Stimulated activated CD8-positive, alpha-beta memory T cell treated with anti-CD3 and anti-CD28 coated beads, Interleukin-7, amount 100 ng/mL, for 24 hours (primary cell): Measurements from ENCODE around the gene MRPL19.

Experiments used
- DNase-seq: peaks from one replicate; pipeline ENCODE4 v3.0.0-alpha.2; 2020; ENCODE audit warnings: low read depth

Gene MRPL19

GRCh38 chr2:75646583-75647425 is at the start of gene MRPL19:
MRPL19 (plus strand) TSS chr2:75646783; CDS start chr2:75646808, 25 bp downstream.
- peak; percentile 48 for DNase-seq

DNA sequence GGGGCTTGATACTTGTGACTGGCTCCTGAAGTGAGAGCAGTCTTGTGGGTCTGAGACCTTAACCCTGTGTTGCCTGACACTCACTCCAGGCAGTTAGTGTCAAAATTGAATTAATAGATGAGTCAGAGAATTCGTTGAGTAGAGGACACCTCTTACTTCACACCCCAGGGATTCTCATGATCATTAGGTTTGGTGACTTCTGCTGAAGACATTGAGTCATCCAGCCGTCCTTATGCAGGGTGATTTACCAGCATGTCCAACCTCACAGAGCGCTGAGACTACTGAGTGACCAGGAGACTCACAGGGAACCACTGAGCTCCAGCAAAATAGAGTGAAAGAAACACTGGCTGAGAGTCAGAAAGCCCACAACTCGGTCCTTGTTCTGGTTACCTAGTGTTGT is 49.8 kb upstream of the MRPL19 start:
- DNase-seq, result no peak

DNA sequence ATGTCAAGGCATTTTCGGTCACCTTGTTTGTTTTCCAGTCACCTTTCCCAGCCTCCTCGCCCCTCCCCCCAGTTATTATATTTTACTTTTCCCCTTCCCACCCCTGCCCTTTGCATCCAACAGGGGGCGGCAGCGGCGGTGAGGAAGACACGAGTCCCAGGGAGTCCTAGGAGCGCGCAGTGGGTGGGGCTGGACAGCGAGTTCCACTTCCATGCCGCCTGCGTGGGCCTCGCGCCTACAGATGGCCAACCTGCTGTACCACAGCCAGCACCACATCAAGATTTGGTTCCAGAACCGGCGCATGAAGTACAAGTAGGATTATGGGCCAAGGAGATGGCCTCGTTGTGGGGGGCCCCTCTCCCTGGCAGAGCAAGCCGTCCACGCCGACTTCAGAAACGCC is 48.6 kb upstream of the MRPL19 start:
- no peak for DNase-seq

- DNase-seq, result no peak
Measured at GRCh38 chr2:75598589-75599155, 47.9 kb upstream of the MRPL19 start.

DNA sequence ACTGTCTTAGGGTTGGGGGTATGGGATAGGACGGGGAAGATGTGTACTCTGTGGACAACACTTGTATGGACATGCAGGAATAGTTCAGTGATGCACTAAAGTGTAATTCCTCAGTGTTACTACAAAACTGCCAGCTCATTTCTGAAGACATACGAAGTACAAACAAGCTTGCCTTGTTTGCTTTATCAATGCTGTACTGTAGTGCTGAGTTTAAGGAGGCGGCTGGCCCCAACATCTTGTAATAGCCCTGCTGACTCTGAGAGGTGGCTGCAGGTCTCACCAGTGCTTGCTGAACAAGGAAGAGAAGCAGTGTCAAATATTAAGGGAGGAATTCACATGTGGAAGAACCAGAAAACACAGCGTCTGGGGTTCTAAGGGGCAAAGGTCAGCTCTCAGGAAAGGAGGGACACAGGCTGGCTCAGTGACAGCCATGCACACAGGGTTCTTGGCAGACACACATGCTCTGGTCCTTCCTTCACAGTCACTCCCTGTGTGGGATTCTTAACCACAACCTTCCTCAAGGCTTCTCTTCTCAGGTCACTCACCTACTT is 46.0 kb upstream of the MRPL19 start:
- no peak for DNase-seq

DNA sequence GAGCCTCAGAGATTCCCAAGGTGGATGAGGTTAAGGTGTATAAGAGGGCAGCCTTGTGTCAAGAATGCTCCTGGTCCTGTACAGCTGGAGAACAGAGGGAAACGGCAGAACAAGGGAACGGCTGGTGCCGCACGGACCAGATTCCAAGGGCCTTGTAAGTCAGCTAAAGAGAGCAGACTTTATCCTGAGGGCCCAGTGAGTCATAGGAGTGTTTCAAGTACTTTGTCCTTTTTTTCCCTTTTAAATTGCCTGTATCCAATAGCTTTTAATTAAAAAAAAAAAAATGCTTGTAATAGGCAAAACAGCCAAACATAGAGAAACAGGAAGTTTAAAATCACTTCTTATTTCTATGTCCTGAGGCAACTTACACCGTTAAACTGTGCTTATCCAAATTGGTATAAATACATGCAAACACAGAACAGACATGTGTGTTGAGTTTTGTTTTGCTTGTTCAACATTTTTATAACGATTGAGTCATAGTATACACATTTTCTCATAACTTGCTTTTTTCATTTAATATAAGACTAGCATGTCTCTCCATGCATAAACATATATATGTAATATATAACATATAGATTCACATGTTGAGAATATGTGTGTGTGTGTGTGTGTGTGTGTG is 43.8 kb upstream of the MRPL19 start:
- no peak for DNase-seq

- no peak for DNase-seq
Measured at GRCh38 chr2:75603477-75603876, 43.1 kb upstream of the MRPL19 start.

DNA sequence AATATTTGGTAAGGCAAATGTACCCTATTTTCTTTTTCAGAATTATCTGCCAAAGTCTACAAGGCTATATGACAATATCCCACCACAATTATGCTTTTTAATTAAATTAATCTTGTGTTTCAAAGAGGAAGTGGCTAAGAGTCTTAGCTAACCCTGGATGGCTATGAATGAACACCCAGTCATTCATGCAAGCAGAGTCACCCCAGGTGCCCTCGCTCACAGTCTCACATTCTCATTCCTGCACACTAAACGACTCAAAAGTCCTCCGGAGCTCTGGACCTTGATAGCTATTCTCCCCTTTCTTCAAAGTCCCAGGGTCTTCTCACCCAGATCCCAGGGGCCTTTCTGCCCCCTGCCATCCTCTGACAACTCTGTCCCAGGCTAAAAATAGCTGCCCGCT is 42.1 kb upstream of the MRPL19 start:
- DNase-seq, result no peak

DNA sequence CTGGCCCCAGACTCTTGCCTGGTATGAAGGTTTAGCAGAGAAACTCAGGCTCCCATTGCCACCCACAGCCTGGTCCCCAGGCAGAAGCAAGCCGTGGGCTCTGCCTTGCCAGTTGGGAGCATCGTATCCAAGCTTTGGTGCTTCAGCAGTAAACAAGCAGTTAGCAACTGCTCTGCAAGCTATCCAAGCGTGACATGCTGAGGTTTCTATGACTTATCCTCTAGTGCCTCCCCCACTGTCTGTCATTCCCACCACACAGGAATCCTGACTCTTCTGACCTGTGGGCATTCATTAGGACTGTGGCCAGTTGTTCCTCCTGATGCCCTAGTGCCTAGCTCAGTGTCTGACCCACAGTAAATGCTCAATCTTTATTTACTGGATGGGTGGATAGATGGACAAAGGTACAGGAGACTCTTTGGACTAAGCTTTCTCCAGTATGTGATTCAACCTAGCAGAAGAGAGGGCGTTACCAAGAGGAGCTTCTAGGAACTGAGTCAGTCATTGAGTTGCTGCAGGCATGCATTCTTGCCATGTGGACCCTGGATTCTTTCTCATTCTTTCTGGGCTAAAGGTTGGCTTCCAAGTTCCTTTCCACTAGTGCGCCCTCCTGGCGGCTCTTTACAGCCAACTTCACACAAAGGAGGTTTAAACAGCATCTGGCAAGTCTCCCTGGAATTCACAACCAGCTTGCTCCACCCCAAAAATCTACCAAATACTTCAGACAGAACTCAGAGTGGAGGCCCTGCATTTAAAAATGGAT is 40.6 kb upstream of the MRPL19 start:
- no peak for DNase-seq

DNA sequence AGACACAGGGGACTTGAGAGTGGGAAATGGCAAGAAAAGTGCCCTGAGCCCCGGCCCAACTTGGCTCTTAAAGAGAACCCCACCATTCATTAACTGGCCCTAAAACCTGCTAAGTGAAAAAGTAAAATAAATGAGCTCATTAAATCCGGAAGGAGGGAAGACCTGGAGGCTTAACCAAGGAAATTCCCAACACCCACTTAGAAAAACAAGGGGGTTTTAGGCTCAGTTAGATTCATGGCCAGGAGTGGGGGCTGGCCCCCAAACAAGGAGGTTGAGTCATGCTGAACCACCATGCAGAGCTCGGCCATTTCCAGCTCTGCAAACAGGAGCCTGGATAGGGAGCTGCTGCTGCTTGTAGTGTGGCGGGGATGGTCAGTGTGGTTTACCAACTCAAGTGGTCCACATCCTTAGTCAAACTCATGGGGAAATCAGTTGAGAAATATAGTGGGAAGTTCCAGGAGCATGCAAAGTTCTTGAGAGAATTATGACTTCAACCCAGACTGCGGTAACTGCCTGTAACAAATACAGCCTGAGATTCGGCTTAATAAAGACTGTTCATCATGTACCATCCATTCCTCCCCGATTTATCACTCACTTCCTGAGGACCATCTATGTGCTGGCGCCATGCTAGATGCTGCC is 39.7 kb upstream of the MRPL19 start:
- DNase-seq, result no peak

- no peak for DNase-seq
Measured at GRCh38 chr2:75607400-75607798, 39.2 kb upstream of the MRPL19 start.

- no peak for DNase-seq
Measured at GRCh38 chr2:75607988-75608683, 38.4 kb upstream of the MRPL19 start.

DNA sequence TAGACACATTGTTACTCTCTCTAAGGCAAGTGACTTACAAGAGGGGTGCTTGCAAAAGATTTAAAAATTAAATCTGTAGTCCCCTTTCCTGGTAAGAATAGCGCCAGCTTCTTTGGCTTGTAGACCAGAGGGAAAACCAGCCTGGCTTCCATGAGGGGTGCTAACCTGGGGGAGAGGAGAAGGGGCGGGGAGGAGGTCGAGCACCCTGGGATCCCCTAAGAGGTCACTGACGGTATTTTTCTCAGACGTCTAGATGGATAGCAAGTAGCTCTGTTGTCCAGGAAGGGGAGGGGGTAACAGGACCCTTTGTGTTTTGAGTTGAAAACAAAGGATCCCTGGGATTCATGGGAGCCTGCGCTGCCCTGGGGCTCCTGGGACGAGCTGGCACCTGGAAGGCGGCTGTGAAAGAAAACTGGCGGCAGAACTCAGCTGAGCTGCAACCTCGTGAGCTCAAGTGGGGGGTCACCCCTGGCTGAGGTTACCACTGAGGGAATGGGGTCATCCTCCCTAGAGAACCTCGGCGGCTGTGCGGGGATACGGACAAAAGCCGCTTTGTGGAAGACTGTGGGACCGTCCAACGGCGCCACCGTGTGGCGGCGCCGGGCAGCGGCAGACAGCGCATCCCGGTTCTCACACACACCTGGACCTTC is 37.8 kb upstream of the MRPL19 start:
- DNase-seq, result peak; percentile 12

- no peak for DNase-seq
Measured at GRCh38 chr2:75609334-75609689, 37.3 kb upstream of the MRPL19 start.

GRCh38 chr2:75609937-75610508 is 36.6 kb upstream of the MRPL19 start:
- DNase-seq, result no peak

DNA sequence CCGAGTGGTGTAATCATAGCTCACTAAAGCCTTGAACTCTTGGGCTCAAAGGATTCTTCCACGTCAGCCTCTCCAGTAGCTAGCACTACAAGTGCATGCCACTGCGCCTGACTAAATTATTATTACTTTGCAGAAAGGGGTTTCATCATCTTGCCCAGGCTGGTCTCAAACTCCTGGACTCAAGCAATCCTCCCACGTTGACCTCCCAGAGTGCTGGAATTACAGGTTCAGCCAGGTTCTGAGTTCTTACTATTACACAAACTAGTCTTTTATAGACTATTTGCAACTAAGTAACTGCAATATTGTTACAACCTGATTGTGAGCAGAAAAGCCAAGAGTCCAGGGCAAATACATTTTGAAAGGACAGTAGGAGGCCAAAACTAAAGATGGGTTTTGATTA is 35.9 kb upstream of the MRPL19 start:
- no peak for DNase-seq

DNA sequence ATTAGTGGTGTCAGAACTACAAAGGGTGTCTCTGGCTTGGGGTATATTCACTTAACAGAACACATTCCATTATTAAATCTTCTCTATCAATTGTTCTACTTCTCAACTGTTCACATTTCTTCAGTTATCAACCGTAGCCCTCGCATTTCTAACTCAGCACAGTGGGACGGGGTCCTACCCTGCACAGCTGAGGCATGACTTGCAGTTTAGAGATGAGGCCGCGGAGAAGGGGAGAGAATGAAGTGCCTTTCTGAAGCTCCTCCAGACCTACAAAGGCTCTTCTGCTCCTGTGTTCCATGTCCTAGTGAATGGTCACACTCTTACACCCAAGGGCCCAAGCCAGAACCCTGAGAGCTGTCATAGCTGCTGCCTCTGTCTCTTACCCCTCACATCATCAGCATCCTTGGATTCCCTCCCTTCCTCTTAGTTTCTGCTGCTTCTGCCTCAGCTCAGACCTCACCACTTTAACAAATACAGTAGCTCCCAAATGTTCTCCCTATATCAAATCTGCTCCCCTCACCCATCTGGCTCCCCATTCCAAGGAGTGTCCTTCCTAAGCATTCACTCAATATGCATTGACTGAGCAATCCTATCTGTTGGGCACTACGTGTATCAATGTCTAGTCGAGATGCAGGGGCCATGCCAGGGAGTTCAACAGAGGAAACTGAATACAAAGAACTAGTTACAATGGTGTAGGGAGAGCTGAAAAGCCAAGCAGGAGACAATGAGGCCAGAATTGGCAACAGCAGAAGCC is 34.3 kb upstream of the MRPL19 start:
- no peak for DNase-seq

DNA sequence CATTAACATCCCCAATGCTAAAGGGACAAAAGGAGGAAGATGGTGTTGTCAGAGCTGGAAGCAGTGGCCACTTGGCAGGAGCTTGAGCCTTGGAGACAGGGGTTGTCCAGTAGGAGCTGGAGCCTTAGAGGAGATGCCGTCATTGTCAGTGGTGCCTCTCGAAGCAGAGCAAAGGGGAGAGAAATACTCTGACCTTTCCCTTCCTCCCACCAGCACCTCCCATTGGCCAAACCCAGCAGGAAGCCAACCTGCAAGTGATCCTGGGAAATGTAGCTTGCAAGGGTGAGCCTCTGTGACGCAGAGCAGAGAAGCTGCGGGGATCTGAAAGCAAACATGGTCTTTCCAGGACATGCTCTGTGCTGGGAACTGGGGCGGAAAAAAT is 33.7 kb upstream of the MRPL19 start:
- DNase-seq, result no peak

- DNase-seq, result no peak
Measured at GRCh38 chr2:75614162-75614651, 32.4 kb upstream of the MRPL19 start.

DNA sequence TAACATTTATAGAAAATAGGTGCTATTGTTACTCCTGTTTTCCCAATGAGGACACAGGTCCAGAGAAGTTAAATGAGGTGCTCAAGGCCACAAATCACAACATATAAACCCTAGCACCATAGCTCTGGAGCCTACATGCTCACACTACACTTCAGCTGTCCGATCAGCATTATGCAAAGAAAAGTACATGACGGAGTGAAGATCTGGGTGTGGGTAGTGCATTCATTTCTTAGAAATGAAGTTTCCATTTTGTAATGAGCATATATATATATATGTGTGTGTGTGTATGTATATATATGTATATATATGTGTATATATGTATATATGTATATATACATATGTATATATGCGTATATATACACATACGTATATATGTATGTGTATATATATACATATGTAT is 30.2 kb upstream of the MRPL19 start:
- no peak for DNase-seq
